ENCODE measurements around the gene NRG2. TPM values are rescaled to one million over a fixed set of nuclear protein-coding genes. Genes with fewer than 3 reads are reported as not detected.

Gene NRG2
- total and polyA plus RNA-seq, 2 experiments from 2014 or later = 0.37 to 1.3 TPM

DNA sequence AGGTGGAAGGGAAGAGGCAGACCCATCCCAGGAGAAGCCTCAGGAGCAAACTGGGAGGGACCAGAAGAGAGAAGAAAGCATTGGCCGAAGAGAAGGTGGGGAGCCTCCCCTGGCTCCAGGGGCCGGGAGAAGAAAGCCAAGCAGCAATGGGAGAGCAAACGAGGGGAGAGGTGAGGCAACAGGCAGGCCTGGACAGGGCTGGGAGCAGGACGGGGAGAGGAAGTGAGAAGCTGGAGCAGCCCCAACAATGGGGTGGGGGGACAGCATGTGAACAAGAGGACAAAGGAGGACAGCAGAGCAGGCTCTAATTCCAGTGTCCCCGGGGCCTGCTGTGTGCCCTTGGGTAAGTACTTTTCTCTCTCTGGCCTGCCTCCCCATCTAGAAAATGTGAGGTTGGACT is 132.2 kb downstream of the NRG2 start:
- H3K9me3 Mint-ChIP-seq = no peaks in the 10 kb centered on the region
- no peak overlapping the region for H3K27ac ChIP-seq (ENCODE audit: low read depth)
- no peaks in the 10 kb centered on the region for H3K79me2 ChIP-seq (replicated peaks; ENCODE audit: insufficient read depth)
- H3K36me3 ChIP-seq (ENCODE audit: insufficient read depth) = no peaks in the 10 kb centered on the region
- H2AFZ ChIP-seq = no peak overlapping the region
- H3K27ac Mint-ChIP-seq = no peak overlapping the region
- peaks cover 9% of the 10 kb centered on the region for H3K4me1 ChIP-seq (ENCODE audit: insufficient read depth)
- H3K4me3 ChIP-seq = no peak overlapping the region
- H3K9me2 ChIP-seq (ENCODE audit: insufficient read depth) = no peaks in the 10 kb centered on the region
- H3F3A ChIP-seq (replicated peaks; ENCODE audit: low read depth) = no peaks in the 10 kb centered on the region
- TF ChIP-seq, protein P1, sequence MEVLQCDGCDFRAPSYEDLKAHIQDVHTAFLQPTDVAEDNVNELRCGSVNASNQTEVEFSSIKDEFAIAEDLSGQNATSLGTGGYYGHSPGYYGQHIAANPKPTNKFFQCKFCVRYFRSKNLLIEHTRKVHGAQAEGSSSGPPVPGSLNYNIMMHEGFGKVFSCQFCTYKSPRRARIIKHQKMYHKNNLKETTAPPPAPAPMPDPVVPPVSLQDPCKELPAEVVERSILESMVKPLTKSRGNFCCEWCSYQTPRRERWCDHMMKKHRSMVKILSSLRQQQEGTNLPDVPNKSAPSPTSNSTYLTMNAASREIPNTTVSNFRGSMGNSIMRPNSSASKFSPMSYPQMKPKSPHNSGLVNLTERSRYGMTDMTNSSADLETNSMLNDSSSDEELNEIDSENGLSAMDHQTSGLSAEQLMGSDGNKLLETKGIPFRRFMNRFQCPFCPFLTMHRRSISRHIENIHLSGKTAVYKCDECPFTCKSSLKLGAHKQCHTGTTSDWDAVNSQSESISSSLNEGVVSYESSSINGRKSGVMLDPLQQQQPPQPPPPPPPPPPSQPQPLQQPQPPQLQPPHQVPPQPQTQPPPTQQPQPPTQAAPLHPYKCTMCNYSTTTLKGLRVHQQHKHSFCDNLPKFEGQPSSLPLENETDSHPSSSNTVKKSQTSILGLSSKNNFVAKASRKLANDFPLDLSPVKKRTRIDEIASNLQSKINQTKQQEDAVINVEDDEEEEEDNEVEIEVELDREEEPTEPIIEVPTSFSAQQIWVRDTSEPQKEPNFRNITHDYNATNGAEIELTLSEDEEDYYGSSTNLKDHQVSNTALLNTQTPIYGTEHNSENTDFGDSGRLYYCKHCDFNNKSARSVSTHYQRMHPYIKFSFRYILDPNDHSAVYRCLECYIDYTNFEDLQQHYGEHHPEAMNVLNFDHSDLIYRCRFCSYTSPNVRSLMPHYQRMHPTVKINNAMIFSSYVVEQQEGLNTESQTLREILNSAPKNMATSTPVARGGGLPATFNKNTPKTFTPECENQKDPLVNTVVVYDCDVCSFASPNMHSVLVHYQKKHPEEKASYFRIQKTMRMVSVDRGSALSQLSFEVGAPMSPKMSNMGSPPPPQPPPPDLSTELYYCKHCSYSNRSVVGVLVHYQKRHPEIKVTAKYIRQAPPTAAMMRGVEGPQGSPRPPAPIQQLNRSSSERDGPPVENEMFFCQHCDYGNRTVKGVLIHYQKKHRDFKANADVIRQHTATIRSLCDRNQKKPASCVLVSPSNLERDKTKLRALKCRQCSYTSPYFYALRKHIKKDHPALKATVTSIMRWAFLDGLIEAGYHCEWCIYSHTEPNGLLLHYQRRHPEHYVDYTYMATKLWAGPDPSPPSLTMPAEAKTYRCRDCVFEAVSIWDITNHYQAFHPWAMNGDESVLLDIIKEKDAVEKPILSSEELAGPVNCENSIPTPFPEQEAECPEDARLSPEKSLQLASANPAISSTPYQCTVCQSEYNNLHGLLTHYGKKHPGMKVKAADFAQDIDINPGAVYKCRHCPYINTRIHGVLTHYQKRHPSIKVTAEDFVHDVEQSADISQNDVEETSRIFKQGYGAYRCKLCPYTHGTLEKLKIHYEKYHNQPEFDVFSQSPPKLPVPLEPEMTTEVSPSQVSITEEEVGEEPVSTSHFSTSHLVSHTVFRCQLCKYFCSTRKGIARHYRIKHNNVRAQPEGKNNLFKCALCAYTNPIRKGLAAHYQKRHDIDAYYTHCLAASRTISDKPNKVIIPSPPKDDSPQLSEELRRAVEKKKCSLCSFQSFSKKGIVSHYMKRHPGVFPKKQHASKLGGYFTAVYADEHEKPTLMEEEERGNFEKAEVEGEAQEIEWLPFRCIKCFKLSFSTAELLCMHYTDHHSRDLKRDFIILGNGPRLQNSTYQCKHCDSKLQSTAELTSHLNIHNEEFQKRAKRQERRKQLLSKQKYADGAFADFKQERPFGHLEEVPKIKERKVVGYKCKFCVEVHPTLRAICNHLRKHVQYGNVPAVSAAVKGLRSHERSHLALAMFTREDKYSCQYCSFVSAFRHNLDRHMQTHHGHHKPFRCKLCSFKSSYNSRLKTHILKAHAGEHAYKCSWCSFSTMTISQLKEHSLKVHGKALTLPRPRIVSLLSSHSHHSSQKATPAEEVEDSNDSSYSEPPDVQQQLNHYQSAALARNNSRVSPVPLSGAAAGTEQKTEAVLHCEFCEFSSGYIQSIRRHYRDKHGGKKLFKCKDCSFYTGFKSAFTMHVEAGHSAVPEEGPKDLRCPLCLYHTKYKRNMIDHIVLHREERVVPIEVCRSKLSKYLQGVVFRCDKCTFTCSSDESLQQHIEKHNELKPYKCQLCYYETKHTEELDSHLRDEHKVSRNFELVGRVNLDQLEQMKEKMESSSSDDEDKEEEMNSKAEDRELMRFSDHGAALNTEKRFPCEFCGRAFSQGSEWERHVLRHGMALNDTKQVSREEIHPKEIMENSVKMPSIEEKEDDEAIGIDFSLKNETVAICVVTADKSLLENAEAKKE (CRISPR knock-in tag; IDR thresholded peaks at IDR 0.05) = no peak
- no peak for TF ChIP-seq ZNF331 (CRISPR knock-in tag; IDR thresholded peaks at IDR 0.05; ENCODE audit: low read depth)
- TF ChIP-seq ZNF114 (CRISPR knock-in tag; IDR thresholded peaks at IDR 0.05) = no peak
- no peak for TF ChIP-seq POLR2AphosphoS5 (IDR thresholded peaks at IDR 0.05; ENCODE audit: low read depth)
- no peak for TF ChIP-seq STAT1 (IDR thresholded peaks at IDR 0.05; ENCODE audit: unreplicated experiment)
- TF ChIP-seq CREB1 (CRISPR knock-in tag; IDR thresholded peaks at IDR 0.05; ENCODE audit: low read depth) = no peak
- TF ChIP-seq NANOG (IDR thresholded peaks at IDR 0.05; ENCODE audit: borderline replicate concordance) = no peak
- no peak for TF ChIP-seq EZH2phosphoT487 (IDR thresholded peaks at IDR 0.05; ENCODE audit: unreplicated experiment)
- TF ChIP-seq, protein P2, sequence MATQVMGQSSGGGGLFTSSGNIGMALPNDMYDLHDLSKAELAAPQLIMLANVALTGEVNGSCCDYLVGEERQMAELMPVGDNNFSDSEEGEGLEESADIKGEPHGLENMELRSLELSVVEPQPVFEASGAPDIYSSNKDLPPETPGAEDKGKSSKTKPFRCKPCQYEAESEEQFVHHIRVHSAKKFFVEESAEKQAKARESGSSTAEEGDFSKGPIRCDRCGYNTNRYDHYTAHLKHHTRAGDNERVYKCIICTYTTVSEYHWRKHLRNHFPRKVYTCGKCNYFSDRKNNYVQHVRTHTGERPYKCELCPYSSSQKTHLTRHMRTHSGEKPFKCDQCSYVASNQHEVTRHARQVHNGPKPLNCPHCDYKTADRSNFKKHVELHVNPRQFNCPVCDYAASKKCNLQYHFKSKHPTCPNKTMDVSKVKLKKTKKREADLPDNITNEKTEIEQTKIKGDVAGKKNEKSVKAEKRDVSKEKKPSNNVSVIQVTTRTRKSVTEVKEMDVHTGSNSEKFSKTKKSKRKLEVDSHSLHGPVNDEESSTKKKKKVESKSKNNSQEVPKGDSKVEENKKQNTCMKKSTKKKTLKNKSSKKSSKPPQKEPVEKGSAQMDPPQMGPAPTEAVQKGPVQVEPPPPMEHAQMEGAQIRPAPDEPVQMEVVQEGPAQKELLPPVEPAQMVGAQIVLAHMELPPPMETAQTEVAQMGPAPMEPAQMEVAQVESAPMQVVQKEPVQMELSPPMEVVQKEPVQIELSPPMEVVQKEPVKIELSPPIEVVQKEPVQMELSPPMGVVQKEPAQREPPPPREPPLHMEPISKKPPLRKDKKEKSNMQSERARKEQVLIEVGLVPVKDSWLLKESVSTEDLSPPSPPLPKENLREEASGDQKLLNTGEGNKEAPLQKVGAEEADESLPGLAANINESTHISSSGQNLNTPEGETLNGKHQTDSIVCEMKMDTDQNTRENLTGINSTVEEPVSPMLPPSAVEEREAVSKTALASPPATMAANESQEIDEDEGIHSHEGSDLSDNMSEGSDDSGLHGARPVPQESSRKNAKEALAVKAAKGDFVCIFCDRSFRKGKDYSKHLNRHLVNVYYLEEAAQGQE (IDR thresholded peaks at IDR 0.05; ENCODE audit: unreplicated experiment) = no peak
- no peak for TF ChIP-seq JUNB (IDR thresholded peaks at IDR 0.05; ENCODE audit: unreplicated experiment)
- TF ChIP-seq, protein P3, sequence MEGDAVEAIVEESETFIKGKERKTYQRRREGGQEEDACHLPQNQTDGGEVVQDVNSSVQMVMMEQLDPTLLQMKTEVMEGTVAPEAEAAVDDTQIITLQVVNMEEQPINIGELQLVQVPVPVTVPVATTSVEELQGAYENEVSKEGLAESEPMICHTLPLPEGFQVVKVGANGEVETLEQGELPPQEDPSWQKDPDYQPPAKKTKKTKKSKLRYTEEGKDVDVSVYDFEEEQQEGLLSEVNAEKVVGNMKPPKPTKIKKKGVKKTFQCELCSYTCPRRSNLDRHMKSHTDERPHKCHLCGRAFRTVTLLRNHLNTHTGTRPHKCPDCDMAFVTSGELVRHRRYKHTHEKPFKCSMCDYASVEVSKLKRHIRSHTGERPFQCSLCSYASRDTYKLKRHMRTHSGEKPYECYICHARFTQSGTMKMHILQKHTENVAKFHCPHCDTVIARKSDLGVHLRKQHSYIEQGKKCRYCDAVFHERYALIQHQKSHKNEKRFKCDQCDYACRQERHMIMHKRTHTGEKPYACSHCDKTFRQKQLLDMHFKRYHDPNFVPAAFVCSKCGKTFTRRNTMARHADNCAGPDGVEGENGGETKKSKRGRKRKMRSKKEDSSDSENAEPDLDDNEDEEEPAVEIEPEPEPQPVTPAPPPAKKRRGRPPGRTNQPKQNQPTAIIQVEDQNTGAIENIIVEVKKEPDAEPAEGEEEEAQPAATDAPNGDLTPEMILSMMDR (conservative IDR thresholded peaks at IDR 0.05; ENCODE audit: low read depth in 2 of 2) = no peak
- TF ChIP-seq EZH2 (IDR thresholded peaks at IDR 0.05; ENCODE audit: low read depth, unreplicated experiment) = no peak
- TF ChIP-seq, protein P4, sequence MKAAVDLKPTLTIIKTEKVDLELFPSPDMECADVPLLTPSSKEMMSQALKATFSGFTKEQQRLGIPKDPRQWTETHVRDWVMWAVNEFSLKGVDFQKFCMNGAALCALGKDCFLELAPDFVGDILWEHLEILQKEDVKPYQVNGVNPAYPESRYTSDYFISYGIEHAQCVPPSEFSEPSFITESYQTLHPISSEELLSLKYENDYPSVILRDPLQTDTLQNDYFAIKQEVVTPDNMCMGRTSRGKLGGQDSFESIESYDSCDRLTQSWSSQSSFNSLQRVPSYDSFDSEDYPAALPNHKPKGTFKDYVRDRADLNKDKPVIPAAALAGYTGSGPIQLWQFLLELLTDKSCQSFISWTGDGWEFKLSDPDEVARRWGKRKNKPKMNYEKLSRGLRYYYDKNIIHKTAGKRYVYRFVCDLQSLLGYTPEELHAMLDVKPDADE (IDR thresholded peaks at IDR 0.05) = no peak
- H3K27me3 Mint-ChIP-seq (ENCODE audit: insufficient read depth, low read depth, poor library complexity) = peaks cover 2% of the 10 kb centered on the region
- no peaks in the 10 kb centered on the region for H3K36me3 Mint-ChIP-seq (ENCODE audit: low read depth)
- H3K4me3 Mint-ChIP-seq = no peak overlapping the region
- no peak overlapping the region for H3K4me2 ChIP-seq
- no peak for ATAC-seq
- H4K20me1 ChIP-seq (replicated peaks; ENCODE audit: insufficient read depth) = no peaks in the 10 kb centered on the region
- DNase-seq (ENCODE audit: low spot score) = no peak
- peaks cover 15% of the 10 kb centered on the region for H3K4me1 Mint-ChIP-seq
- H3K27me3 ChIP-seq (ENCODE audit: insufficient read depth) = peaks cover 26% of the 10 kb centered on the region

All from GM23338 (cell line).